ENCODE data around the gene TCF4. TPM values are rescaled to one million over a fixed set of nuclear protein-coding genes. Genes with fewer than 3 reads are reported as not detected.

TCF4 gene
- total and polyA plus RNA-seq, 8 donors, result 5.1 to 187 (median 39.9) TPM

- Histone ChIP-seq H3K4me1 (peaks cover 0 to 10% (median 6%) of the 10 kb centered on the region in 4 donors), H3K27ac (peak overlapping the region in 2 of 5 donors; percentile 33 to 47), H3K36me3 (peaks cover 0 to 33% (median 31%) of the 10 kb centered on the region in 4 donors), H3K9me3 (no peaks in the 10 kb centered on the region), H3K27me3 (no peaks in the 10 kb centered on the region), H3K4me3 (no peak overlapping the region)
- intact Hi-C loops (cut with DNase I; ENCODE audit: low total_unique reads), result no loop called here
- no peak for DNase-seq
- WGBS, 5 donors, result 66 to 80% (median 78%) methylated on average over 7 of the region's 7 CpGs
- no peak for TF ChIP-seq EP300 (IDR thresholded peaks at IDR 0.05)
- TF ChIP-seq POLR2A (IDR thresholded peaks at IDR 0.05), result no peak
- no peak for TF ChIP-seq CTCF (IDR thresholded peaks at IDR 0.05)
- no peak for TF ChIP-seq POLR2AphosphoS5 (IDR thresholded peaks at IDR 0.05)
Observed at GRCh38 chr18:55272510-55273243, 315.3 kb downstream of the TCF4 start.

DNA sequence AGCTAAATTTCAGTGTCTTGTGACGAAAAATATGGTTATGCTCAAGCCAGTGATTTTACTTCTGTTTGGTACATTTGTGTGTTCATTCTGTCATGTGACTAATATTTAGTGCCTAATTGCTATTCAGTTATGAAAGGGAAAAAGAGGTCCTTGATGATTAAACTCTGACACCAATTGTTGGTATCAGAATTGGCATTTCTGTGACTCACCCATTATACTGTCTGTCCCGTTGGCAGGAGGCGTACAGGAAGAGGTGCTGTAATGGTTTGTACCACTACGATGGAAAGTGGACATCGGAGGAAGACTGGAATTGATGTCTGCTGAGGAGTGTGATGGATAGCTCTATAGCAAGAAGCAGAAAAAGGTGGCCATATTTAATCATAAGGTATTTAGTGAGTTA is 318.4 kb downstream of the TCF4 start:
- Histone ChIP-seq H3K36me3 (peaks cover 0 to 47% (median 22%) of the 10 kb centered on the region in 4 donors), H3K4me3 (no peak overlapping the region), H3K4me1 (peaks cover 3 to 35% (median 14%) of the 10 kb centered on the region in 4 donors), H3K27ac (no peak overlapping the region), H3K27me3 (no peaks in the 10 kb centered on the region), H3K9me3 (no peaks in the 10 kb centered on the region)
- 87 to 93% (median 90%) methylated on average over 5 of the region's 5 CpGs for WGBS, 5 donors
- no peak for TF ChIP-seq POLR2A (IDR thresholded peaks at IDR 0.05)
- no peak for TF ChIP-seq CTCF (IDR thresholded peaks at IDR 0.05)
- no peak for TF ChIP-seq POLR2AphosphoS5 (IDR thresholded peaks at IDR 0.05)
- no peak for TF ChIP-seq EP300 (IDR thresholded peaks at IDR 0.05)
- DNase-seq, result no peak
- intact Hi-C loops (cut with DNase I; ENCODE audit: low total_unique reads), result no loop called here

DNA sequence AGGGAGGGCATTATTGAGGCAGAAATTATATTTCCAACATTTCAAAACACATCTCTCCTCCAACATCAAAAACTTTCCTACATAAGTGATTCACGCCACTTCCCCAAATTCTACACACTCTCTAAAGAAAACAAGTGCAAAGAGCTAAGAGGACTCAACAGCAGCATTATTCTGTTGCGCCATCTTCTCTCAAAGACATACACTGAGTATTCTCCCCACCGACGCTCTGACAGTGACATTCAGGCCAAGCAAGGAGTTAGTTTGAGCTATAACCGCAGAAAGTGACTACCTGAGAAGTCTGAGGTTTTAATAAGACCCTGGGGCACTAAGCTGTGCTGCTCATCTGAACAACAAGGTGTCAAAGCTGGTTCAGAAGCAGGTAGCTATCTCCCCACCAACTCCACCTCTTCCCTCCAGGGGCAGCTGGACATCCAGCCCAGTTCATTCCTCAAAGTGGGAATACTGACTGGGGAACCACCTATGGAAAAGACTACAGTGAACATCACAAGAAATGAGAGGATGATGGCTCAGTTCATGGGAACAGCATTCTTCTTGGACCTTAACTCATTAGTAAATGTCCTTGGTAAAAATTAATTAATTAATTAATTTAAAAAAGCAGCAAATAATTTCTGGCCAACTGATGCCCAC is 319.2 kb downstream of the TCF4 start:
- intact Hi-C loops (cut with DNase I; ENCODE audit: low total_unique reads), result no loop called here
- Histone ChIP-seq H3K27ac (peak overlapping the region in 2 of 5 donors; percentile 24 to 28), H3K9me3 (no peaks in the 10 kb centered on the region), H3K27me3 (no peaks in the 10 kb centered on the region), H3K4me1 (peaks cover 3 to 44% (median 19%) of the 10 kb centered on the region in 4 donors), H3K4me3 (no peak overlapping the region), H3K36me3 (peaks cover 0 to 39% (median 16%) of the 10 kb centered on the region in 4 donors)
- TF ChIP-seq CTCF (IDR thresholded peaks at IDR 0.05), result no peak
- no peak for TF ChIP-seq EP300 (IDR thresholded peaks at IDR 0.05)
- TF ChIP-seq POLR2AphosphoS5 (IDR thresholded peaks at IDR 0.05), result no peak
- DNase-seq, result no peak
- 92 to 97% (median 94%) methylated on average over 5 of the region's 5 CpGs for WGBS, 5 donors

GRCh38 chr18:55268151-55268601 is 319.8 kb downstream of the TCF4 start:
- peaks cover 0 to 38% (median 16%) of the 10 kb centered on the region in 4 donors for H3K36me3 ChIP-seq
- no peak for DNase-seq
- H3K27ac ChIP-seq, result peak overlapping the region in 2 of 5 donors; percentile 24 to 28

More at GRCh38 chr18:55268151-55268601, 319.8 kb downstream of the TCF4 start:
- 80 to 88% (median 87%) methylated on average over 3 of the region's 3 CpGs for WGBS, 5 donors
- no peak for TF ChIP-seq EP300 (IDR thresholded peaks at IDR 0.05)
- TF ChIP-seq POLR2AphosphoS5 (IDR thresholded peaks at IDR 0.05), result no peak
- no peak for TF ChIP-seq POLR2A (IDR thresholded peaks at IDR 0.05)
- TF ChIP-seq CTCF (IDR thresholded peaks at IDR 0.05), result no peak
- Histone ChIP-seq H3K27me3 (no peaks in the 10 kb centered on the region), H3K9me3 (no peaks in the 10 kb centered on the region), H3K4me1 (peaks cover 3 to 50% (median 22%) of the 10 kb centered on the region in 4 donors), H3K4me3 (no peak overlapping the region)
- intact Hi-C loops (cut with DNase I; ENCODE audit: low total_unique reads), result no loop called here

Data from stomach (tissue), 9 donors.